HG03135 (cell line): ENCODE results near the gene OGDHL.
"Not testable (repeated sequence)": the region's sequence is repeated elsewhere in the genome, so short reads cannot be mapped to it uniquely, and the experiment has no call there.

Experiments used
- ATAC-seq: cut with Tn5 transposase; IDR thresholded peaks from one replicate; pipeline ENCODE4 v1.9.1; 2021; ENCODE audit warnings: mild to moderate bottlenecking, moderate library complexity; ENCODE audit not compliant: unreplicated experiment

OGDHL gene

GRCh38 chr10:49740346-49741107 is 21.6 kb downstream of the OGDHL start:
- no peak for ATAC-seq

DNA sequence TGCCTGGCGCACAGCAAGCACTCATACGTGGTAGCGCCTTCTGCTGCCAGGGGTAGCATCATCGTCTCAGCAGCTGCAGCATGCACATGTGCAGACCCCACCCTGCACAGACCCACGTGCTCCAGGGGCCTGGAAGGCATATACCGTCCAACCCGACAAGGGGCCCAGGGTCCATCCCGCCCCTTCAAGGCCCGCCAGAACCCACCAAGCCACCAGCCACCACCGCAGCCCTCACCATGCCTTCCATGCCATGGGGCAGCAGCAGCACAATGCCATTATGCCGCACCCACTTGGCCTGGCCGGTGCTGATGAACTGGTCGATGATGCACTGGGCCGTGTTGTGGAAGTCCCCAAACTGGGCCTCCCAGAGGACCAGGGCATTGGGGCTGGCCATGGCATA is 22.7 kb downstream of the OGDHL start:
- no peak for ATAC-seq

GRCh38 chr10:49738616-49739360 is 23.3 kb downstream of the OGDHL start:
- no peak for ATAC-seq

DNA sequence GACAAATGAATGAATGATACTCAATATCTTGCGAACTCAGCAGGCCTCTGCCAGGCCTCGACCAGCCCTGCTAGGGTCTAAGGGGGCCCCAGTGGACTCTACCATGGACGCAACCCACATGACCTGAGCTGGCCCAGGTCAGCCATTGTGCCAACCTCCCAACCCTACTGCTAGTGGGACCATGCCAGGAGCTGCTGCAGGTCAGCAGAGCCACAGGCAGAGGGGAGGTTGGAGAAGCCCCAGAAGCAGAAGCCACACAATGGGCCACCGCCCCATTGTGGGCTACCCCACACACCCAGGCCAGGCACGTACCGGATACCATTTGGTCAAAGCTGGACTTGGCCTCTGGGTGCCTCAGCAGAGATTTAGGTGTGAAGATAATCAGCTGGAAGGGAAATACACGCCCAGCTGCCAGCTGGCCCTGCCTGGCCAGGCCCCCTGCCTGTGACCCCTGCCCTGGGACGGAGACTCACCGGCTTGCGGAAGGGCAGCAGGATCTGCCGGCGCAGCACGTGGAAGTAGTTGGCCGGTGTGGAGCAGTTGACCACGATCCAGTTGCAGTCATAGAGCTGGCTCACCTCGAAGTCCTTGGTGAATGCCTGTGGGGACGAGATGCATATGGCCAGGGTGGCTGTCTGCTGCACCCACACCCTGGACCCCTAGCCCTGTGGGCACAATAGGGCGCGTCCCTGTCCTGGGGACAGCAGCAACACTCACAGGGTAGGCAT is 24.5 kb downstream of the OGDHL start:
- ATAC-seq, result no peak

DNA sequence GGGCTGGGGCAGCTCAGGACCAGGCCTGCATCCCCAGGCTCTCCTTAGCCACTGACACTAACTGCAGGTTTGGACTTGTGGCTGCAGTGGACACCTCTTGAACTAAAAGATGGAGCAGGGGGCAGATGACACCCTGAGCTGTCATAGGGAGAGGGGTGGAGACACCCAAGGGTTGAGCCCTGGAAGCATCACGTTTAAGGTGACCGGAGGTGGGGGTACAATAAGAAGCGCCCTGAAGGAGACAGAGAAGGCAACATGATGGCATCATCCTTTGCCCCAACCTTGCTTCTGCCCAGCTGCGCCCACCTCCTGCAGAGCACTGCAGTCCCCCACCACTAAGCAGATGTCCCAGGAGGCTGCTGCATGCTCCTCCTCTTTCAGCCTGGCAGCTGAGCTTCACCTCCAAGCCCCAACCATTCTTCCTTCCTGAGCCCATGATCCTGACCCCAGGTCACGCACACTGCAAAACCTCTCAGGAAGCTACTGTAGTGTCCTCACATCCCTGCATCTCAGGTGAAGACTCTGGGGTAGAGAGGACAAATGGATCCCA is 25.5 kb downstream of the OGDHL start:
- ATAC-seq, result no peak

- no peak for ATAC-seq
These were observed 26.1 kb downstream of the OGDHL start for GRCh38 chr10:49735848-49736563.

- ATAC-seq, result no peak
These were observed 27.0 kb downstream of the OGDHL start for GRCh38 chr10:49735161-49735560.

DNA sequence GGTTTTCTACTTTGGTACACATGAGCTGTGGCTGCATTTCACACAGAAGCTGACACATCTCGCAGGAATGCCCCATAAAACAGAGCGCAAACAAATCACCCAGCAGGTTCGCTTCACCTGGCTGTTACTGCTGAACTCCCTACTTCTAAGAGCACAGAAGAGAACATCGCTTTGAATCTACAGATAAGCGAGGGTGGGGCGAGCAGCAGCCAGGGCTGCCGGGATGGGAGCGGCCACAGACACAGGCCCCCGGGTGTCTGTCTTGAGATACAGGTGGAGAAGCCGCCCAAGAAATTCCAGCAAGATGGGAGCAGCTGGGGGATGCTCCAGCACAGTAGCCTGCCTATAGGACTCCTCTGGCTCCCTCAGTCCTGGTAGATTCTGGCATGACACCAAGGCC is 27.4 kb downstream of the OGDHL start:
- no peak for ATAC-seq

GRCh38 chr10:49733866-49734265 is 28.3 kb downstream of the OGDHL start:
- no peak for ATAC-seq

- ATAC-seq, result no peak
These were observed 35.5 kb downstream of the OGDHL start for GRCh38 chr10:49726593-49726992.

- not testable (repeated sequence) for ATAC-seq
These were observed 47.0 kb downstream of the OGDHL start for GRCh38 chr10:49715157-49715556.

DNA sequence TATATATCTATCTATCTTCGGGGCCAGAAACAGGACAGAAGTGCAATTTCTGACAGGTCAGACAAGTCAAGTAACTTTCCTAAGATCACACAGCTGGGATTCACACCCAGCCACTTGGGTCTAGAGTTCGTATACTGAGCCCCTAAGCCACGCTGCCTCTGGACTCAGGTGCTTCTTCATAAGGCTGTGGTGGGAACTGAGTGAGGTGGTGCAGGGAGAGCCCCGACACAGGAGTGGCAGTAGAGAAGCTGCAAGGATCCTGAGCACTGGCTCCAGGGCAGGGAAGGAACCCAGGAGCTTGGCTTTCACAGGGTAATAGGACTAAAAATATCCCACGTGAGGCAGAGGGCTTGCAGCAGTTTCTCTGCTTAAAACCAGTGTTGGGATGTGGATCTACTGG is 48.9 kb downstream of the OGDHL start:
- ATAC-seq, result no peak

DNA sequence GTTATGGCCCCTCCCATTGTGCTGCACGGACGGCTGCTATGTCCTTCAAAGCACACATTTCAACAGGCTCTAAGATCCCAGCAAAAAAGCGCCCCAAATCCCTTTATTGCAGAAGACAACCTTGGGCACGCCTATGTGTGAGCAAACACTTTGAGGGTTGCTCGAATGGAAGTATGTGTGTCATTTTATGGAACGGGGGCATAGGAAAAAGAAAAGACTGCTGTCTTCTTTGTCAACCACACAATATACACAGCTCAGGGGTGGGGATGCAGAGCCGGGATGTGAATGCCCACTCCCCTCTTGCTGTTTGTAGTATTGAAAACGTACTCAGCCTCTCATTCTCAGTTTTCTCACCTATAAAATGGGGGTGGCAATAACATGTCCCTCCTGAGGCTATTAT is 50.6 kb downstream of the OGDHL start:
- no peak for ATAC-seq

DNA sequence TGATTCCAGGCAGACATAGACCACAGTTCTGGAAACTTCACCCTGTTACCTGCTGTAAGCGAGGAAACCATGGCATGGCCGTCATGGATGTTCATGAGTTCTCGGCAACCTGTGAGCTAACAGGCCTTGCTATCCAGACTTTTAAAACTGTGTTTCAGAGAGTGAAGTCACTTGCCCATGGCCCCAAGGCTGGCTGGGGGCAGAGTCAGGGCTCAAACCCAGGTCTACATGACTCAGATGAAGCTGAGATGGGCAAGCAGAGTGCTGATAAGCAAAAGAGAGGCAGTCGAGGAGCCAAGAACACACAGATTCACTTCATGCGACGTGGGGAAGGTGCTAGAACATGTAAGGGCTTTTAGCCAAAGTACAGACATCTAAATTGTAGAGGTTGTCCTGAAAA is 51.2 kb downstream of the OGDHL start:
- ATAC-seq, result no peak

GRCh38 chr10:49709934-49710333 is 52.2 kb downstream of the OGDHL start:
- no peak for ATAC-seq

GRCh38 chr10:49707585-49707984 is 54.5 kb downstream of the OGDHL start:
- ATAC-seq, result no peak

DNA sequence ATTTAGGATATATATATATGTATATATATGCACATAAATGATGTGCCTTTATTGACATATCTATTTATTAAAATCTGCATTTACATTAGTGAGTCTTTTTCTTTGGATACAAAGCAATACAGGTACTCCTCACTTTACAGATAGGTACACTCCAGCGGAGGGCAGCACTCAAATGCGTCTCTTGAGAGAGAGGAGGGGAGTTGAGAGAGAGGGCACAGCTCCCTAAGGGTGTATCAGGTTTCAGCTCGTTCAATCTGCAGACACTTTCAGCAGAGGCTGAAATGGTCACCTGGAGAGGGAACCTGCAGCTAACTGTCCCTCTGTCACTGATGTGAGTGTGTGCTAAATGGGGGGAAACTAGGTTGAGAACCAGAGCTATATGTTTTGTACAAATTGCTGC is 61.1 kb downstream of the OGDHL start:
- ATAC-seq, result no peak

- no peak for ATAC-seq
These were observed 61.9 kb downstream of the OGDHL start for GRCh38 chr10:49700211-49700610.

GRCh38 chr10:49698679-49699078 is 63.4 kb downstream of the OGDHL start:
- ATAC-seq, result no peak

DNA sequence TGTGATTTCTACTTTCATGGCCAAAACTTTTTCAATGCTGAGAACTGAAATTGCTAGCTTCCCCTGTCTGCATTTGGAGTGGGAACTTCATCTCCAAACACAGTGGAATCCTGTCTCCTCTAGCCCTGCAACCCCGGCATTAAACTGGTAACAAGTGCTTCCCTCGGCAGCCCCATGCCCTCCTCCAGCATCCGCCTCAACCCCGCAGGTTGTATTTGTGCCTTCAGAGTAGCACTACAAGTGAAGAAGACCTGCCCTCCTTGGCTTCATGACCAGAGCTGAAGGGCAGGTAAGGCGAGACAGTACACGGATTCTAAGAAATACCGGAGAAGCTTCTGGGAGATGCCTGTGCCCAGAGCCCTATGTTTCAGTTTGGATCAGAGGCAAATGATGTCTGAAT is 65.8 kb downstream of the OGDHL start:
- no peak for ATAC-seq

- ATAC-seq, result no peak
These were observed 67.7 kb downstream of the OGDHL start for GRCh38 chr10:49694466-49694865.
